ENCODE data around the gene TBC1D22B. TPM values are rescaled to one million over a fixed set of nuclear protein-coding genes. Genes with fewer than 3 reads are reported as not detected.
A peak's percentile ranks its signal among the peaks of the same experiment; 100 is the strongest.

The TBC1D22B gene
- total and polyA plus RNA-seq, 9 of the 15 experiments (the other 6 are each of a cell fraction or from before 2014, with no cell fraction given): 4.8 to 24.2 (median 13.5) TPM

DNA sequence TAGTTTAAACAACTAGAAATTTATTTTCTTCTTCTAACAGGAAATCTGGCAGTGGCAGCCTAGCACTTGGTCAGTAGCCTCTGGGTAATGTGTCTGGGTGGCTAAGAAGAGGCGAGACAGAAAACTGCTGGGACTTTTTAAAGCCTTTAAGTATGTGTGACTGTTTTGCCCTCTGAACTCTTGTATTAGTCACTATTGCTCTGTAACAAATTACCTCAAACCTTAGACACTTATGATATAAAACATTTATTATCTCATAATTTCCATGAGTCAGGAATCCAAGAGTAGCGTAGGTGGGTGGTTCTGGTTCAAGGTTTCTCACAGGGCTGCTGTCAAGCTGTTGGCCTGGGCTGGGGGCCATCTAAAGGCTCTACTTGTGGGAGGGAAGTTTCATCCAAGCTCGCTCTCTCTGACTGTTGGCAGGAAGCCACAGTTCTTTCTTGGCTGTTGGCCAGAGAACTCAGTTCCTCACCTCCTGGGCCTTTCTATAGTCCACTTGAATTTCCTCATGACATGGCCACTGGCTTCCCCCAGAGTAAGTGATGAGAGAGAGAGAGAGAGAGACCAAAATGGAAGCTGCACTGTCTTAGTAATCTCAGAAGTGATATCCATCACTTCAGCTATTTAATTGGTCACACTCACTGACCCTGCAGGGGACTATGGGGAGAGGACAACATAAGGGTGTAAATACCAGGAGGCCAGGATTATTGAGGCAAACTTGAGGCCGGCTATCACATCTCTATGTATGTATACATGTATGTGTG, 17.4 kb upstream of the TBC1D22B start (continued):
- TF ChIP-seq SIN3A (IDR thresholded peaks at IDR 0.05; ENCODE audit: borderline replicate concordance in 2 of 2, control insufficient read depth in 1 of 2, low read depth in 2 of 2, low read length in 2 of 2): no peak
- peak; percentile 70; the same call in 1 of the 2 replicates for TF ChIP-seq HSF4 (CRISPR knock-in tag; IDR thresholded peaks at IDR 0.05; ENCODE audit: borderline replicate concordance)
- no peak for TF ChIP-seq MED1 (CRISPR knock-in tag; IDR thresholded peaks at IDR 0.05; ENCODE audit: borderline replicate concordance)
- TF ChIP-seq ZNF197 (CRISPR knock-in tag; IDR thresholded peaks at IDR 0.05; ENCODE audit: low read depth): peak; percentile 82; the same call in 1 of the 2 replicates
- TF ChIP-seq NFE2L1 (tag; IDR thresholded peaks at IDR 0.05; ENCODE audit: borderline replicate concordance, low read depth): no peak
- TF ChIP-seq, protein P1, sequence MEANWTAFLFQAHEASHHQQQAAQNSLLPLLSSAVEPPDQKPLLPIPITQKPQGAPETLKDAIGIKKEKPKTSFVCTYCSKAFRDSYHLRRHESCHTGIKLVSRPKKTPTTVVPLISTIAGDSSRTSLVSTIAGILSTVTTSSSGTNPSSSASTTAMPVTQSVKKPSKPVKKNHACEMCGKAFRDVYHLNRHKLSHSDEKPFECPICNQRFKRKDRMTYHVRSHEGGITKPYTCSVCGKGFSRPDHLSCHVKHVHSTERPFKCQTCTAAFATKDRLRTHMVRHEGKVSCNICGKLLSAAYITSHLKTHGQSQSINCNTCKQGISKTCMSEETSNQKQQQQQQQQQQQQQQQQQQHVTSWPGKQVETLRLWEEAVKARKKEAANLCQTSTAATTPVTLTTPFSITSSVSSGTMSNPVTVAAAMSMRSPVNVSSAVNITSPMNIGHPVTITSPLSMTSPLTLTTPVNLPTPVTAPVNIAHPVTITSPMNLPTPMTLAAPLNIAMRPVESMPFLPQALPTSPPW (CRISPR knock-in tag; IDR thresholded peaks at IDR 0.05): peak; percentile 55
- TF ChIP-seq GTF2A2 (tag; IDR thresholded peaks at IDR 0.05): 0 out of 2 replicates have a peak, but pooled peaks have one; percentile 57
- TF ChIP-seq PML (IDR thresholded peaks at IDR 0.05; ENCODE audit: low read length): peak; percentile 23; the same call in 1 of the 2 replicates
- TF ChIP-seq, protein P2, sequence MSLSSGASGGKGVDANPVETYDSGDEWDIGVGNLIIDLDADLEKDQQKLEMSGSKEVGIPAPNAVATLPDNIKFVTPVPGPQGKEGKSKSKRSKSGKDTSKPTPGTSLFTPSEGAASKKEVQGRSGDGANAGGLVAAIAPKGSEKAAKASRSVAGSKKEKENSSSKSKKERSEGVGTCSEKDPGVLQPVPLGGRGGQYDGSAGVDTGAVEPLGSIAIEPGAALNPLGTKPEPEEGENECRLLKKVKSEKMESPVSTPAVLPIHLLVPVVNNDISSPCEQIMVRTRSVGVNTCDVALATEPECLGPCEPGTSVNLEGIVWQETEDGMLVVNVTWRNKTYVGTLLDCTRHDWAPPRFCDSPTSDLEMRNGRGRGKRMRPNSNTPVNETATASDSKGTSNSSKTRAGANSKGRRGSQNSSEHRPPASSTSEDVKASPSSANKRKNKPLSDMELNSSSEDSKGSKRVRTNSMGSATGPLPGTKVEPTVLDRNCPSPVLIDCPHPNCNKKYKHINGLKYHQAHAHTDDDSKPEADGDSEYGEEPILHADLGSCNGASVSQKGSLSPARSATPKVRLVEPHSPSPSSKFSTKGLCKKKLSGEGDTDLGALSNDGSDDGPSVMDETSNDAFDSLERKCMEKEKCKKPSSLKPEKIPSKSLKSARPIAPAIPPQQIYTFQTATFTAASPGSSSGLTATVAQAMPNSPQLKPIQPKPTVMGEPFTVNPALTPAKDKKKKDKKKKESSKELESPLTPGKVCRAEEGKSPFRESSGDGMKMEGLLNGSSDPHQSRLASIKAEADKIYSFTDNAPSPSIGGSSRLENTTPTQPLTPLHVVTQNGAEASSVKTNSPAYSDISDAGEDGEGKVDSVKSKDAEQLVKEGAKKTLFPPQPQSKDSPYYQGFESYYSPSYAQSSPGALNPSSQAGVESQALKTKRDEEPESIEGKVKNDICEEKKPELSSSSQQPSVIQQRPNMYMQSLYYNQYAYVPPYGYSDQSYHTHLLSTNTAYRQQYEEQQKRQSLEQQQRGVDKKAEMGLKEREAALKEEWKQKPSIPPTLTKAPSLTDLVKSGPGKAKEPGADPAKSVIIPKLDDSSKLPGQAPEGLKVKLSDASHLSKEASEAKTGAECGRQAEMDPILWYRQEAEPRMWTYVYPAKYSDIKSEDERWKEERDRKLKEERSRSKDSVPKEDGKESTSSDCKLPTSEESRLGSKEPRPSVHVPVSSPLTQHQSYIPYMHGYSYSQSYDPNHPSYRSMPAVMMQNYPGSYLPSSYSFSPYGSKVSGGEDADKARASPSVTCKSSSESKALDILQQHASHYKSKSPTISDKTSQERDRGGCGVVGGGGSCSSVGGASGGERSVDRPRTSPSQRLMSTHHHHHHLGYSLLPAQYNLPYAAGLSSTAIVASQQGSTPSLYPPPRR (CRISPR knock-in tag; IDR thresholded peaks at IDR 0.05; ENCODE audit: borderline replicate concordance): no peak
- no peak for TF ChIP-seq CAMTA2 (CRISPR knock-in tag; conservative IDR thresholded peaks at IDR 0.05)
- TF ChIP-seq, protein P3, sequence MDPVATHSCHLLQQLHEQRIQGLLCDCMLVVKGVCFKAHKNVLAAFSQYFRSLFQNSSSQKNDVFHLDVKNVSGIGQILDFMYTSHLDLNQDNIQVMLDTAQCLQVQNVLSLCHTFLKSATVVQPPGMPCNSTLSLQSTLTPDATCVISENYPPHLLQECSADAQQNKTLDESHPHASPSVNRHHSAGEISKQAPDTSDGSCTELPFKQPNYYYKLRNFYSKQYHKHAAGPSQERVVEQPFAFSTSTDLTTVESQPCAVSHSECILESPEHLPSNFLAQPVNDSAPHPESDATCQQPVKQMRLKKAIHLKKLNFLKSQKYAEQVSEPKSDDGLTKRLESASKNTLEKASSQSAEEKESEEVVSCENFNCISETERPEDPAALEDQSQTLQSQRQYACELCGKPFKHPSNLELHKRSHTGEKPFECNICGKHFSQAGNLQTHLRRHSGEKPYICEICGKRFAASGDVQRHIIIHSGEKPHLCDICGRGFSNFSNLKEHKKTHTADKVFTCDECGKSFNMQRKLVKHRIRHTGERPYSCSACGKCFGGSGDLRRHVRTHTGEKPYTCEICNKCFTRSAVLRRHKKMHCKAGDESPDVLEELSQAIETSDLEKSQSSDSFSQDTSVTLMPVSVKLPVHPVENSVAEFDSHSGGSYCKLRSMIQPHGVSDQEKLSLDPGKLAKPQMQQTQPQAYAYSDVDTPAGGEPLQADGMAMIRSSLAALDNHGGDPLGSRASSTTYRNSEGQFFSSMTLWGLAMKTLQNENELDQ (CRISPR knock-in tag; IDR thresholded peaks at IDR 0.05; ENCODE audit: borderline replicate concordance): no peak
- peak; percentile 92 for TF ChIP-seq FOSL1 (tag; conservative IDR thresholded peaks at IDR 0.05)
- TF ChIP-seq, protein P4, sequence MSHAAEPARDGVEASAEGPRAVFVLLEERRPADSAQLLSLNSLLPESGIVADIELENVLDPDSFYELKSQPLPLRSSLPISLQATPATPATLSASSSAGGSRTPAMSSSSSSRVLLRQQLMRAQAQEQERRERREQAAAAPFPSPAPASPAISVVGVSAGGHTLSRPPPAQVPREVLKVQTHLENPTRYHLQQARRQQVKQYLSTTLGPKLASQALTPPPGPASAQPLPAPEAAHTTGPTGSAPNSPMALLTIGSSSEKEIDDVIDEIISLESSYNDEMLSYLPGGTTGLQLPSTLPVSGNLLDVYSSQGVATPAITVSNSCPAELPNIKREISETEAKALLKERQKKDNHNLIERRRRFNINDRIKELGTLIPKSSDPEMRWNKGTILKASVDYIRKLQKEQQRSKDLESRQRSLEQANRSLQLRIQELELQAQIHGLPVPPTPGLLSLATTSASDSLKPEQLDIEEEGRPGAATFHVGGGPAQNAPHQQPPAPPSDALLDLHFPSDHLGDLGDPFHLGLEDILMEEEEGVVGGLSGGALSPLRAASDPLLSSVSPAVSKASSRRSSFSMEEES (CRISPR knock-in tag; IDR thresholded peaks at IDR 0.05): no peak
- TF ChIP-seq ZFX (CRISPR knock-in tag; IDR thresholded peaks at IDR 0.05): no peak
- TF ChIP-seq ZNF408 (CRISPR knock-in tag; IDR thresholded peaks at IDR 0.05; ENCODE audit: low read depth): no peak
- peak; percentile 8; the same call in 1 of the 2 replicates for TF ChIP-seq TAL1 (IDR thresholded peaks at IDR 0.05)
